Lower leg skin (tissue), 3 donors: Measurements from ENCODE around the gene ERN1.
"Not testable (repeated sequence)": the region's sequence is repeated elsewhere in the genome, so short reads cannot be mapped to it uniquely, and the experiment has no call there.

Experiments
- CTCF ChIP-seq, 3 donors: fragments of 450-650 bp; IDR thresholded peaks; one replicate each; pipeline ENCODE4 v1.5.1; 2016; ENCODE audit warnings: antibody characterized with exemption in 3 of 3, mild to moderate bottlenecking in 3 of 3, moderate library complexity in 2 of 3
- POLR2A ChIP-seq, 2 donors: fragments of 450-650 bp; IDR thresholded peaks; one replicate each; pipeline ENCODE4 v1.6.1; 2016 to 2017; ENCODE audit warnings: antibody characterized with exemption in 2 of 2, mild to moderate bottlenecking in 1 of 2, moderate library complexity in 1 of 2

- not testable (repeated sequence) for TF ChIP-seq POLR2A, CTCF (IDR thresholded peaks at IDR 0.05)
These were observed 8.8 kb downstream of the ERN1 start for GRCh38 chr17:64120972-64121786.
